Pancreas (tissue), 10 donors: ENCODE measurements around the gene GBF1. TPM values are rescaled to one million over a fixed set of nuclear protein-coding genes. Genes with fewer than 3 reads are reported as not detected.

Experiments
- ATAC-seq, 4 donors: fragments of 200-7000 bp; cut with Tn5 transposase; one replicate each; pipeline versions ENCODE4 v1.8.0 to v1.9.1; 2020; ENCODE audit warnings: mild to moderate bottlenecking in 4 of 4, moderate library complexity in 4 of 4
- DNase-seq, 6 donors: peaks; one replicate each; pipeline ENCODE4 v3.0.0-alpha.2; 2020
- FAIRE-seq: peaks from 2 replicates; lab custom pipeline; 2012; peaks lifted over from hg19 to GRCh38; lab: Jason Lieb, UNC
- H3K27ac ChIP-seq, 4 donors: fragments of 200-600 bp; sonication (generic); 1 replicate in 3 of 4; 2 replicates in 1 of 4; pipeline versions ENCODE4 v1.5.0 to v1.8.0; 2020
- H3K27me3 ChIP-seq, 4 donors: fragments of 200-600 bp; one replicate each; pipeline ENCODE4 v1.8.0; 2021
- H3K36me3 ChIP-seq, 3 donors: fragments of 200-600 bp; sonication (generic) in 1 of 3; one replicate each; pipeline versions ENCODE4 v1.5.0 to v1.8.0; 2020 to 2021
- H3K4me1 ChIP-seq, 3 donors: fragments of 200-600 bp; one replicate each; pipeline ENCODE4 v1.8.0; 2021
- H3K4me3 ChIP-seq, 4 donors: fragments of 200-600 bp; sonication (generic) in 2 of 4; one replicate each; pipeline versions ENCODE4 v1.5.0 to v1.8.0; 2020 to 2021
- H3K9me3 ChIP-seq, 4 donors: fragments of 200-600 bp; one replicate each; pipeline ENCODE4 v1.8.0; 2021
- WGBS, 2 donors: extraction: QIAGEN DNeasy Blood & Tissue Kit; methylation state at CpG; one replicate each; pipeline ENCODE4 v1.1.7; 2013; 5-methylcytosine and 5-hydroxymethylcytosine counted together
- intact Hi-C, 3 donors: fragments of 100-400 bp; cut with DNase I; formaldehyde crosslinking; loops; one replicate each; pipeline versions ENCODE4 v1.11.1 to v1.14.2; 2022
- polyA plus RNA-seq, 2 donors: library from polyadenylated mRNA; stranded (reverse); fragments of 200-250 nt; gene quantifications; one replicate each; pipeline ENCODE4 v1.2.3, GENCODE V29; 2013
- total RNA-seq, 6 donors: library from RNA; stranded (reverse); fragmentation: NEBNext Ultra II Directional in 4 of 6; extraction: Animal tissue kit (Norgen Biotek cat#: 25700) in 4 of 6; gene quantifications; one replicate each; pipeline versions ENCODE4 v1.2.1 to v1.2.4, GENCODE V29; 2021 to 2023
- TF ChIP-seq, protein P1 (sequence below), 4 donors: fragments of 200-600 bp; sonication (generic) in 3 of 4; IDR thresholded peaks; one replicate each; pipeline versions ENCODE4 v1.5.0 to v1.8.0; 2021; ENCODE audit warnings: antibody characterized with exemption in 4 of 4
- donor health status: healthy with polysubstance abuse.
- donor health status: DM: no; HTN: no; CAD: no; lungs with moderate emphysema.
- donor health status: DM: no; HTN: no; CAD: no.
- donor health status: control.
- donor health status: control.
- donor health status: Bipolar disorder and iron deficiency.
- donor health status: DM: yes; HTN: yes; CAD: no.
- donor health status: DM: no; HTN: no; CAD: no.
- donor health status: DM: no; HTN: no; CAD: no.
- donor health status: DM: yes; HTN: yes; CAD: no.

GBF1 gene
- total and polyA plus RNA-seq, 8 donors: 14.9 to 27.6 (median 18.2) TPM

DNA sequence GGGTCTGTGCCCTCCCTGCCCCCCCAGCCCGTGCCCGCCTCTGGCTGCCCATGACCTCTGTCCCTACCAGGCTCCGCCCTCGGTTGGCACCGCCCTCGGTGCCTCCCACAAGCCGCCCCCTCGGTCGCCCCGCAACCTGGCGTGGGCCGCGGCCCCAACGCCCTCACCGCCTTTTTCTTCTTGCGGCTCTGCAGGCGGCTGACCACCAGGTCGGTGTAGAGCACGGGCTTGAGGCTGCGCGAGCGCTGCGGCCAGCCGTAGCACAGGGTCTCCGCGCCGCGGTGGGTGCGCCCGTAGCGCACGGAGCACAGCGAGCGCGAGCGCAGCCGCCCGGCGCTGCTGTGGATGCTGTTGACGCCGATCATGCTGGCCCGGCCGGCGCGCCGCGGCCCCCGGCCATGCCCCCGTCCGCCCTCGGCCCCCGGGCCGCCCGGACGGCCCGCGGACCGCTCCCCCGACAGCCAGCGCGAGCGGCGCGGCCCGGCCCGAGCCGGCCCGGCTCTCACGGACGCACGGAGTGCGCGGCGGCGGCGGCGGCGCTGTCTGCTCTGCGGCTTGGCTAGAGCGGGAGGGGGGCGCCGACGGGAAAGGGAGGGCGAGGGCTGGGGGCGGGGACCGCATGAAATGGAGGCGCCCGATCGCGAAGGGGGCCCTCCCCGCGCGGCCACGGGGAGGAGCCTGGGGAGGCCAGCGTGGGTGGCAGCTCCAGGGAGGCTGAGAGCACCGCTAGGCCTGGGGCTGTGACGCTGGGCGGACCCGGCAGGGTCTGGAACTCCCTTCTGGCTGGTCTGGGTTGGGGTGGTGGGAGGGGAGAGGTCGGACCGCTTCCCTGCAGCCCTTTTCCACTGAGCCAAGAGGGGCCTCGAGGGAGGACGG lies 163.6 kb downstream of the GBF1 start:
- Histone ChIP-seq H3K4me1 (no peaks in the 10 kb centered on the region), H3K9me3 (no peaks in the 10 kb centered on the region), H3K27me3 (peaks cover 0 to 20% (median 2%) of the 10 kb centered on the region in 4 donors), H3K36me3 (no peaks in the 10 kb centered on the region), H3K4me3 (peak overlapping the region in 2 of 4 donors; percentile 20 to 41), H3K27ac (no peak overlapping the region)
- TF ChIP-seq, protein P1, sequence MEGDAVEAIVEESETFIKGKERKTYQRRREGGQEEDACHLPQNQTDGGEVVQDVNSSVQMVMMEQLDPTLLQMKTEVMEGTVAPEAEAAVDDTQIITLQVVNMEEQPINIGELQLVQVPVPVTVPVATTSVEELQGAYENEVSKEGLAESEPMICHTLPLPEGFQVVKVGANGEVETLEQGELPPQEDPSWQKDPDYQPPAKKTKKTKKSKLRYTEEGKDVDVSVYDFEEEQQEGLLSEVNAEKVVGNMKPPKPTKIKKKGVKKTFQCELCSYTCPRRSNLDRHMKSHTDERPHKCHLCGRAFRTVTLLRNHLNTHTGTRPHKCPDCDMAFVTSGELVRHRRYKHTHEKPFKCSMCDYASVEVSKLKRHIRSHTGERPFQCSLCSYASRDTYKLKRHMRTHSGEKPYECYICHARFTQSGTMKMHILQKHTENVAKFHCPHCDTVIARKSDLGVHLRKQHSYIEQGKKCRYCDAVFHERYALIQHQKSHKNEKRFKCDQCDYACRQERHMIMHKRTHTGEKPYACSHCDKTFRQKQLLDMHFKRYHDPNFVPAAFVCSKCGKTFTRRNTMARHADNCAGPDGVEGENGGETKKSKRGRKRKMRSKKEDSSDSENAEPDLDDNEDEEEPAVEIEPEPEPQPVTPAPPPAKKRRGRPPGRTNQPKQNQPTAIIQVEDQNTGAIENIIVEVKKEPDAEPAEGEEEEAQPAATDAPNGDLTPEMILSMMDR (IDR thresholded peaks at IDR 0.05): no peak
- 1 to 2% methylated on average over 54 to 103 of the region's 103 CpGs for WGBS, 2 donors
- ATAC-seq (peak in 3 of 4 donors; percentile 55 to 70 (median 56)), FAIRE-seq (no peak), DNase-seq (peak in 3 of 6 donors; percentile 48 to 73 (median 69))
- intact Hi-C loops: loop anchor here in 1 of 3 donors (10.0 kb wide), 1 partner anchor 176 kb away; no protein-coding TSS in a partner anchor

DNA sequence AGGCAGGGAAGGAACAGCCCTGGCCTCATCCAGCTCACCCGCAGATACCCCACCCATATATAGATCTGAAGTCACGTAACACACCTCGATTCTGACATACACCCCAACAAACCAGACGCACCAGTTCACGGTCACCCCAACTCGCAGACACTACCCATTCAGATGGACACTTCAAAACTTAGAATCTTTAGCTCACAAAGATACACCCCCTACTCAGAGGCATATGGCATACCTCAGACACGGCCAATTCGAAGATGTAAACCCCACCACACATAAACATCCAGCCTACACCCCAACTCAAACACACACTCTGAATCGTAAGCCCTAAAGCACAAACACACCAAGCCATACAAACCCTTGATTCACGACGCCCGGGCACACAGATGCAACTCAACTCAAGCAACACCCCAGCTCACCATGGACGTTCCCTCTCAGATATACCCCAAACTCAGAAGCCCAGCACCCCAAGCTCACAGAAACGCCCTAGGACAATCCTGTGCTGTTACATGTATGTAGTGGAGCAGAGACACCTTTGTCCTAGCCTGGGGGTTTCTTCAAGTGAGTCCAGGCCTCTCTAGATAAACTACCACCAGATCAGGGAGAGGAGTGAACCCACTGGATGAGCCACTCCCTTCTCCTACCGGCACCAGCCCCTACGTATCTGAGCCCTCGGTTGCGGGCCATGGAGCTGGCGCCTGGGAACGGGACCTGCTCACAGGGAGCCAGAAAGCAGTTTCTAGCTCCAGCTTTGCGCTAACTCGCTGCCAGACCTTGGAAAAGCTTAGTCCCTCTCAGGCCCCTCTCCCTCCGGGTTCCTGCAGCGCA lies 164.5 kb downstream of the GBF1 start:
- peak overlapping the region in 1 of 4 donors; percentile 41 for H3K4me3 ChIP-seq
- no peaks in the 10 kb centered on the region for H3K36me3 ChIP-seq
- 23 to 28% methylated on average over 23 to 24 of the region's 24 CpGs for WGBS, 2 donors
- peak in 1 of 6 donors; percentile 54 for DNase-seq
- H3K27ac ChIP-seq: no peak overlapping the region
- TF ChIP-seq, protein P1 (IDR thresholded peaks at IDR 0.05): no peak
- peak in 1 of 4 donors; percentile 16 for ATAC-seq
- intact Hi-C loops: loop anchor here in 1 of 3 donors (10.0 kb wide), 1 partner anchor 175 kb away; no protein-coding TSS in a partner anchor
- H3K4me1 ChIP-seq: no peaks in the 10 kb centered on the region
- FAIRE-seq: no peak
- no peaks in the 10 kb centered on the region for H3K9me3 ChIP-seq
- H3K27me3 ChIP-seq: peaks cover 0 to 20% (median 2%) of the 10 kb centered on the region in 4 donors

- no peaks in the 10 kb centered on the region for H3K36me3 ChIP-seq
- TF ChIP-seq, protein P1 (IDR thresholded peaks at IDR 0.05): no peak
- H3K9me3 ChIP-seq: no peaks in the 10 kb centered on the region
- no peak overlapping the region for H3K27ac ChIP-seq
- peak in 3 of 4 donors; percentile 29 to 47 (median 40) for ATAC-seq
- no peak for FAIRE-seq
- peak in 2 of 6 donors; percentile 58 to 69 for DNase-seq
- peaks cover 0 to 20% (median 2%) of the 10 kb centered on the region in 4 donors for H3K27me3 ChIP-seq
- 4% methylated on average over 35 to 48 of the region's 48 CpGs for WGBS, 2 donors
- H3K4me1 ChIP-seq: no peaks in the 10 kb centered on the region
- peak overlapping the region in 1 of 4 donors; percentile 25 for H3K4me3 ChIP-seq
- intact Hi-C loops: no loop called here
Observed at GRCh38 chr10:102410429-102411073, 165.2 kb downstream of the GBF1 start.

DNA sequence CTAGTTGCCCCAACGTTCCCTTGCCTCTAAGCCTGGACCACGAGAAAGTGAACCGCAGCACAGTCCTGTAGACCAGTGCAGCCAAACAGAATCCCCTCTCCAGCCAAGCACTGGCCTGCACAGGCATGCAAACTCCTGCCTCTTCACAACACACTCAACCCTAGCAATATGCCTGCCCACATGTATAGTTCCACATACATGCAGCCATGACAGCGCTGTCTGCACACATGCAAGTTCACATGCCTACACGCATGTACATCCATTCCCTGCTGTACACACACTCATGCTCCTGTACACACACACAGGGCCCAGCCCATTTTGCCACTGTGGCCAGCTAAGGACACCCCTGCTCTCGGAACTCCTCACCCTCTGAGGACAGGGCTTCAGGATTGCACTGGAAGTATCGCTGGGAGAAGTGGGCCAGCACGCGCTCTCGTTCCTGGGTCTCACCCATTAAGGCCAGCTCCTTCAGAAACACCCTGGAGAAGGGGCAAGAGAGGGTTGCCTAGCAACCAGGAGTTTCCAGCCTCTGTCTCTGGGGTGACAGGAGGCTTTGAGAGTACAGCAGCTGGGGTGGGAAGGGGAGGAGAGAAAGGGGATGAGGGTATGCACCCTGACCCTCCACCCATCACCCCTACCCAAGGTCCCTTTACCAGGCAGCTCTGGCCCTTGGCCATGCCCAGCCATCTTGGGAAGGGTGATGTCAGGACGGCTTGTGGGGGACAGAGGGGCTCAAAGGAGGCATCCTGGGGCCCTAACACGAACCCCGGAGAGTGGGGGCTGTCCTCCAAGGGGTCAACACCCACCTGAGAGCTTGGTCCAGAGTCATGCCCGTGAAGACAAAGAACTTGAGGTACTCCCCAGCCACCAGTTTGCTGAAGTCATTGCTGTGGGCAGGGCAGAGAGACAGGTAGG lies 166.3 kb downstream of the GBF1 start:
- Histone ChIP-seq H3K36me3 (no peaks in the 10 kb centered on the region), H3K27ac (no peak overlapping the region), H3K4me1 (no peaks in the 10 kb centered on the region), H3K9me3 (no peaks in the 10 kb centered on the region), H3K27me3 (peaks cover 0 to 25% (median 2%) of the 10 kb centered on the region in 4 donors), H3K4me3 (no peak overlapping the region)
- WGBS, 2 donors: 68 to 70% methylated on average over 14 of the region's 14 CpGs
- FAIRE-seq (no peak), ATAC-seq (no peak), DNase-seq (peak in 2 of 6 donors; percentile 10 to 46)
- intact Hi-C loops: no loop called here
- TF ChIP-seq, protein P1 (IDR thresholded peaks at IDR 0.05): no peak
